IPS DF 19.7 (cell line): Measurements from ENCODE around the gene MLLT3.

Experiments
- DNase-seq: peaks from one replicate; pipeline ENCODE4 v3.0.0-alpha.2; 2013; ENCODE audit warnings: low read depth, low spot score

Gene MLLT3

DNA sequence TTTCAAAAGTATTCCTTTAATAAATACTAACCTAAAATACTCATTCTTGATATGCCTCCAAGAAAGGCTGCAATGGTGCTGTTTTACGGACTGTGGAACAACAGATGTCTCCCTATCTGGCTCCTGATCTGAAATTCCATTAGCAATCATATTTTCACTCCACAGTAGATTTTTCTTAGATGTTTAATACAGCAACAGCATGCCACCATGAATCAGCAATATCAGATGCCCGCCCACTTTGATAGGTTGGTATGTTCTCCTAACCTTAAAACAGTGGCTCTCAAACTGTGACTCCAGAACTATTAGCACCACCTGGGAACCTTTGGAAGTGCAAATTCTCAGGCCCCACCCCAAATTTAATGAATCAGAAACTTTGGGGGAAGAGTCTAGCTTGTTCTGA, 110.2 kb downstream of the MLLT3 start:
- DNase-seq, result no peak

GRCh38 chr9:20511686-20512085, 110.6 kb downstream of the MLLT3 start:
- DNase-seq, result no peak

DNA sequence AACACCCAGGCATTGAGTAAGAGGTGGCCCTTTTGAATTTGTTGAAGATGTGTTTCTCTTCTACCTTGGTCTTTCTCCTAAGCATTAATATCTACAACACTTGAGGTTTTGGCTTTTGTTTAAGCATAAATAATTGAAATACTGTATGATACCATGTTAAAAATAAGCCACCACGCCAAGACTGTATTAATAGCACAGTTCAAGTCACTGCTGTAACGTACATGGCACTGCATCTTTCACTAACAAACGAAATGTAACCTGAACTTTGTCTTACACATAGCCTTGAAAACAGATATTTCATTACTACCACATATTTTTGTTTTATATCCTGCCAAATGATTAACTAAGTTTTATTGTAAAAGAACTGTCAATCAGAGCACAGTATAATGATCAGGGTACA, 112.8 kb downstream of the MLLT3 start:
- no peak for DNase-seq

DNA sequence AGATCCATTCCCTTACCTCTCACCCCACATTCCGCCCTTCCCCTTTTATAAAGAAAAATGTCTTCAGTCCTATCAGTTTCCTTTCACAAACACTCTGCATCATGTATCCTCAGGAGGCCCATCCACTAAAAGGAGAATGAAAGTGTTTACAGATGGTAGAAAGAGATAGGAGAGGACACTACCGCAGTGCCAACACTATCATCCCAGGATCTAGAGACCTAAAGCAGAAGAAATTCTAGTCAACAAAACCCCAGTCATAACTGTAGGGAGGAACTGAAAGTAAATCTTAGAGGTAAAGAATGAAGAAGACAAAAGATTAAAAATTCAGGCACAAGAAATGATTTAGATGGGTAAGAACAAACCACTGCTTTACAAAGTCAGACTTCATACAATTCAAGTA, 114.1 kb downstream of the MLLT3 start:
- DNase-seq, result no peak

DNA sequence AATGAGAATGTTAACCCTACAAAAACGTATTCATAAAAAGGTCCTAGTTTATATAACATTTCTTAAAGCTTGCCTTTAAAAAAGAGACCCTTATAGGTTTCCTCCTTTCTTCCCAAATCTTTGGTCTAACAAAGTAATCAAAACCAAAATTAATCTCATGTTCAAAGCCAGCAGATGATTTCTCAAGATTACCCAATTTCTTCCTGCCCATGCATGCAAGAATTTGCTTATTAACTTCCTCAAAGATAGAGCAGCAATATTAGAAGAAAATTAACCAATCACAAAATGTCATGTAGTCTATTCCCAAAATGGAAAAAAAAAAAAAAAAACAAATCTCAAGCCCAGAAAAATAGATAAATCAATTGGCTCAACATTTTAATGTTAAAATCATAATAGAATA, 114.9 kb downstream of the MLLT3 start:
- DNase-seq, result no peak

DNA sequence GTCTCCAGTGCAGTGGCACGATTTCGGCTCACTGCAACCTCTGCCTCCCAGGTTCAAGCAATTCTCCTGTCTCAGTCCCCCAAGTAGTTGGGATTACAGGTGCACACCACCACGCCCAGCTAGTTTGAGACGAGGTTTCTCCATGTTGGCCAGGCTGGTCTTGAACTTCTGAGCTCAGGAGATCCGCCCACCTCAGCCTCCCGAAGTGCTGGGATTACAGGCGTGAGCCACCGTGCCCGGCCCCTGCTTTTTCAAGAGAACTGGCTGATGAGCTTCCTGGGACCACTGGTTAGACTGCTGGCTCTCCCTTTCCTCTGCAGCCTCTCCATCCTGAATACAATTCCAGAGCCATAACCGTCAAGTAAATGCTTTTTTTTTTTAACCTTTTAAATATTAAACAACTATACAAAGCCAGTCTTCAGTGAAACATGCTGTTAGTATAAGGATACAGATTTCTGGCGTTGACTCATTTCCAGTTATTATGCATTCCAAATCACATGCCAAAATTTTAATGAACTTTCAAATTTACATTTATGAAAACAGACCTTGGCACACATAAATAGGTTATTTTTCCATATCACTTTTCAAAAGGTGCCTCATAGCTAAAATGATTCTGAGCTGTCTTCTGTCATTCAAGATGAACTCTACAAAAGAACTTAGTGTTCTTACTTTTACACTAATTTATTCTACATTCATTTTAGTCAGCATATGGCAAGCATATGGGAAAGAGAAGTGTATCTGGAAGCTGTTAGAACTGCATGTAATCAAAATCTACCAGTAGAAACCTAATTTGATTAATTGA, 116.0 kb downstream of the MLLT3 start:
- DNase-seq, result no peak

- no peak for DNase-seq
Observed at GRCh38 chr9:20505574-20505973, 116.7 kb downstream of the MLLT3 start.

DNA sequence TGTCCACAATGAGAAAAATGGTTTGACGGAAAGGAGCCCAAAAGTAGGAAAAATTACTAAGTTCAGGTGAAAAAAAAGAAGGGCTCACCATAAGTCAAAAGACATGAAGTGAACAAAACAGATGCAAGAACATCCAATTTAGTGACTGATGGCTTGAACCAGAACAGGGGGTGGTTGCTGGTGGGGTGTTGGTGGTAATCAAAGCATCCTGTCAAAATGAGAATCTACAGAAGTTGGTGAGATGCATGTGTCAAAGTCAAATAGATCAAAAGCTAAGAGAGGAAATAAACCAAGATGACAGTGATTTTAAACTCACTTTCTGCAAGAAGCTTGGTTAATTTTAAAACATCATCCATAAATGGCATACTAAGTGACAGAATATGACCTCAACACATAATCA, 117.4 kb downstream of the MLLT3 start:
- no peak for DNase-seq

DNA sequence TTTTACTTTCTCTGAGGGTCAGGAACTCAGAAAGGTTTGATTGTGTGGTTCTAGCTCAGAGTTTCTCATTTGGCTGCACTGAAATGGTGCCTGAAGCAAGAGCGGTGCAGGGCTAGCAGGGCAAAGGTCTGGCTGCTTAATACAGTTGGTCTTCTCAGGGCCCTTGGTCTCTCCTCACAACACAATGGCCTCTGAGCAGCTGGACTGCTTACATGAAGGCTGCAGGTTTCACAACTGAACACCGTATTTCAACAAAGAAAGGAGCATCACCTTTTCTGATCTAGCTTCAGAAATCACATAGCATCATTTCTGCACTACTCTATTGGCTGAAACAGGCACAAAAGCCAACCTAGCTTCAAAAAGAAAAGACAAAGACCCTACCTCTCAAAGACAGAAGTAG, 122.2 kb downstream of the MLLT3 start:
- DNase-seq, result no peak

DNA sequence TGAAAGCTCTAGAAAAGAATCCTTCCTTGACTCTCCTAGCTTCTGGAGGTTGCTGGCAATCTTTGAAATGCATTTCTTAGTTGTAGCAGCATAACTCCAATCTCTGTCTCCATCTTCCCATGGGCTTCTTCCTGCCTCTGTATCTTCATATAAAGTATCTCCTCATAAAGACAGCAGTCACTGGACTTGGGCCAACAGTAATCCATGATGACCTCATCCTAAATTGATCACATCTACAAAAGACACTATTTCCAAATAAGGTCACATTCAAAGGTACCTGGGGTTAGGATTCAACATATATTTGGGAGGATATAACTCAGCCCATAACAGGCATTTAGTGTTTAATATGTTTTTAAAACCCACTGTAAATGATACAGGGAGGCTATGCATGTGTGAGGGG, 123.3 kb downstream of the MLLT3 start:
- no peak for DNase-seq

- no peak for DNase-seq
Observed at GRCh38 chr9:20496328-20496727, 126.0 kb downstream of the MLLT3 start.

DNA sequence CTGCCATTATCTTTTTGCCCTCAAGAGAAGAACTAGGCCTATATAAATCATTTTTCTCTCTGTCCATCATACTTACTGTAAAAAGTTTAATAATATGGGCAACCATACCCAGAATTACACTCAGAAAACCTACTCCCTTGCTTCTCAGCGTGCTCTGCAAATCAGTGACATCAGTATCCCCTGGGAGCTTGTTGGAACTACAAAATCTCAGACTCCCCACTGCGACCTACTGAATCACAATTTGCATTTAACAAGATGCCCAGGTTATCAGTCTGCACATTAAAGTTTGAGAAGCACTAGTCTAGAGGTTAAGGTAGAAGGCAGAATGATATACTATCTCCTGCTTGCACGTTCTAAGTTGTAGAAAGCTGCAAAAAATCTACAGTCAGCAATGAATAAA, 127.2 kb downstream of the MLLT3 start:
- no peak for DNase-seq

DNA sequence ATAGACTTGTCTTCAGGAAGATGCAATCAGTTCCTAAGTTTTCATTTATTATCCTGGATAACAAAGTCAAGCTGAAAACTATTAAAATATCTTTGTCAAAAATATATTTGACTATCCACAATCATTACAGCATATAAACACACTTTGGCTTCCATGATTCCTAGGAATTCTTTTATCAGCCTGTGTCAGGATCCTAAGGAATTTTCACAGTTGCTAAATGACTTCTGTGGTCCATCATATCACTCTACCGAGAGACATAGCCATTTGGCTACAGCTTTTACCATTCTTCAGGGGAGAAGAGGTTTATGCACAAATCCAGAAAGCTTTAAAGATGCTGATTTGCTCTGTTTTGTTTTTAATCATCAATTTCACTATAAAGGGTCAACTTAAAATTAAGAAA, 128.3 kb downstream of the MLLT3 start:
- DNase-seq, result no peak

GRCh38 chr9:20492772-20493171, 129.5 kb downstream of the MLLT3 start:
- no peak for DNase-seq

- no peak for DNase-seq
Observed at GRCh38 chr9:20491612-20492011, 130.7 kb downstream of the MLLT3 start.

- DNase-seq, result no peak
Observed at GRCh38 chr9:20490246-20490834, 132.0 kb downstream of the MLLT3 start.

- DNase-seq, result no peak
Observed at GRCh38 chr9:20488691-20489090, 133.6 kb downstream of the MLLT3 start.

DNA sequence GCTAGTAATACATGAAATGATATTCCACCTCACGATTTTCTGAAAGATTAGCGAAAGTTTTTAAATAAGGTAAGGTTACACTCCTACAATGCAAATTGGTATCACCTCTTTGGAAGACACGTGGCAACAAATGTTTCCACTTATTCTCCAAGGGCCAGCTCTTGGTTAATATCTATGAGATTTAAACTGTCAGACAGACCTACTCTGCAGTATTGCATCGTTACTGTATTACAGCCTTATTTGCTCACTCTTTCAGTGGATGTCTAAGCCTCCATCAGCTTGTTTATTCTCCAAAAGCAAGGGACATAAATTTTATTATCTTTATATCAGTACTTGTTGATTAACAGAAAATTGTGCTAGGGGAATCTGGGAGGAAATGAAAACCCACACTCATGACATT, 135.7 kb downstream of the MLLT3 start:
- no peak for DNase-seq

DNA sequence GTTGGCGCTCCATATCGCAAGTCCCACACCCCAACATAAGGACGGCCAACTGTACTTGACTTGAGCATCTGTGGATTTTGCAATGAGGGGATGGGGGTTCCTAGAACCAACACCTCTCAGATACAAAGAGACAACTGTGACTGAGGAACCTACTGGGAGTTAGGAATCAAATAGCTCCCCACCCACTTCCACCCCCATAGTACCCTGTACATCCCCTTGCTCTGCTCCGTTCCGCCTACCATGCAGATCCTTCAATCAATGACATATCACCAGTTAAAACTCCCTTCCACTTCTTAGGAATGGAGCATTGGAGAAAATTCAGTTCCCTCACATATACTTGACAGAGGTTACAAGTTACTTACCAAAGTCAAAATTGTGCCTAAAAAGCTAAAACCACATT, 140.9 kb downstream of the MLLT3 start:
- no peak for DNase-seq

DNA sequence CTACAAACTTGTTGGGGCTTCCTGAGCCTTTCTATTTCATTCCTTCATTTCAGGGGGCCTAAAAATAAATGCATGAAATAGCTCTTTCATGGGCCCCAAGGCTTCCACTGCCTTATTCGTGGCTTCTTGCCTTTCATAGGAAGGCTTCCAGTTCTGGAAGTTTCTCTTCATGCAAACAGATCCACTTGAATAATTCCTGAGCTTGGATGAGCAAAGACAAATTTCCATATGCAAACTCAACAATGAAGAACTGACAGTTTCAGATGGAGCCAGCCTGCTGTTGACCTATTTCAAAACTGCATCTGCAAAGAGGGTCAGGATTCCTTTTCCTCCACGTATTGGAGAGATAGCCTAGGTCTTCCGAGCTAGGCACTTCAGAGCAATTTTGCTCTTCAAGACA, 142.1 kb downstream of the MLLT3 start:
- DNase-seq, result no peak

- no peak for DNase-seq
Observed at GRCh38 chr9:20479419-20480155, 142.7 kb downstream of the MLLT3 start.

- DNase-seq, result no peak
Observed at GRCh38 chr9:20478786-20479185, 143.5 kb downstream of the MLLT3 start.
